Lung (tissue), 5 donors: ENCODE data around the gene ATG2A. TPM values are rescaled to one million over a fixed set of nuclear protein-coding genes. Genes with fewer than 3 reads are reported as not detected.

Source experiments
- polyA plus RNA-seq, 2 donors: library from polyadenylated mRNA; stranded (reverse); fragments of 200-250 nt; gene quantifications; one replicate each; pipeline ENCODE4 v1.2.1, GENCODE V29; 2013
- small RNA-seq: library from RNA; depleted of rRNA; stranded (forward); fragments of <200 nt; gene quantifications from one replicate; pipeline ENCODE3, GENCODE V24; 2014; ENCODE audit warnings: low replicate concordance
- total RNA-seq, 2 donors: library from RNA; depleted of rRNA in 1 of 2; stranded (reverse); fragments of >200 nt in 1 of 2; gene quantifications; one replicate each; pipeline ENCODE4 v1.2.1, GENCODE V29; 2014 to 2021
- donor health status: Bipolar disorder and iron deficiency.
- donor health status: healthy.
- donor health status: DM: yes; HTN: yes; CAD: no.

Gene ATG2A
- total and polyA plus RNA-seq, 4 donors = 17.4 to 32.5 (median 21.0) TPM

Small RNA genes lying within 50 kb of the gene (small RNA-seq; reads per million reads assigned to genes)
- 0.06 reads per million for gene MIR6749
- gene MIR6750 = not detected

Other genes with a start within 250 kb of the ATG2A start
- 1 to 10 TPM; 1.7 to 6.6 TPM for gene NRXN2, start 194.0 kb downstream of the ATG2A start, total RNA-seq
- under 1 TPM; 0.39 to 0.56 TPM for gene NRXN2, start 194.0 kb downstream of the ATG2A start, polyA plus RNA-seq
- gene RASGRP2, start 173.1 kb downstream of the ATG2A start, total RNA-seq = 10 to 100 TPM; 20.0 to 39.3 TPM
- gene RASGRP2, start 173.1 kb downstream of the ATG2A start, polyA plus RNA-seq = 10 to 100 TPM; 22.2 to 46.4 TPM
- gene PYGM, start 157.2 kb downstream of the ATG2A start, total RNA-seq = 1 to 10 TPM; 3.7 to 3.8 TPM
- 1 to 10 TPM; 1.2 TPM for gene PYGM, start 157.2 kb downstream of the ATG2A start, polyA plus RNA-seq
- gene SF1, start 138.7 kb downstream of the ATG2A start, total RNA-seq = 100 to 1,000 TPM; 196 to 213 TPM
- gene SF1, start 138.7 kb downstream of the ATG2A start, polyA plus RNA-seq = 10 to 100 TPM; 76.2 to 97.8 TPM
- gene MAP4K2, start 114.0 kb downstream of the ATG2A start, total RNA-seq = 10 to 100 TPM; 23.3 to 41.8 TPM
- 10 to 100 TPM; 15.0 to 24.3 TPM for gene MAP4K2, start 114.0 kb downstream of the ATG2A start, polyA plus RNA-seq
- 10 to 100 TPM; 18.8 to 24.9 TPM for gene MEN1, start 106.7 kb downstream of the ATG2A start, total RNA-seq
- 10 to 100 TPM; 15.0 to 18.5 TPM for gene MEN1, start 106.7 kb downstream of the ATG2A start, polyA plus RNA-seq
- 10 to 100 TPM; 11.2 to 23.5 TPM for gene CDC42BPG, start 72.6 kb downstream of the ATG2A start, total RNA-seq
- 1 to 10 TPM; 7.1 to 10.0 TPM for gene CDC42BPG, start 72.6 kb downstream of the ATG2A start, polyA plus RNA-seq
- gene EHD1, start 38.6 kb downstream of the ATG2A start, total RNA-seq = 100 to 1,000 TPM in 1 of 2 donors, 10 to 100 TPM in 1; 71.2 to 139 TPM
- gene EHD1, start 38.6 kb downstream of the ATG2A start, polyA plus RNA-seq = 100 to 1,000 TPM in 1 of 2 donors, 10 to 100 TPM in 1; 42.1 to 144 TPM
- gene PPP2R5B, start 7.5 kb upstream of the ATG2A start, total RNA-seq = 10 to 100 TPM in 1 of 2 donors, 1 to 10 TPM in 1; 9.8 to 27.8 TPM
- 10 to 100 TPM; 14.4 to 20.2 TPM for gene PPP2R5B, start 7.5 kb upstream of the ATG2A start, polyA plus RNA-seq
- not detected for gene GPHA2, start 18.7 kb upstream of the ATG2A start, total RNA-seq
- gene GPHA2, start 18.7 kb upstream of the ATG2A start, polyA plus RNA-seq = under 1 TPM in 1 of 2 donors, not detected in 1; 0.19 TPM
- under 1 TPM in 1 of 2 donors, not detected in 1; 0.55 TPM for gene MAJIN, start 54.9 kb upstream of the ATG2A start, total RNA-seq
- under 1 TPM; 0.24 to 0.39 TPM for gene MAJIN, start 54.9 kb upstream of the ATG2A start, polyA plus RNA-seq
- gene BATF2, start 79.8 kb upstream of the ATG2A start, total RNA-seq = 1 to 10 TPM; 2.9 to 6.3 TPM
- 1 to 10 TPM; 3.7 to 7.4 TPM for gene BATF2, start 79.8 kb upstream of the ATG2A start, polyA plus RNA-seq
- 10 to 100 TPM; 37.4 to 95.4 TPM for gene ARL2, start 97.0 kb upstream of the ATG2A start, total RNA-seq
- 100 to 1,000 TPM in 1 of 2 donors, 10 to 100 TPM in 1; 92.5 to 127 TPM for gene ARL2, start 97.0 kb upstream of the ATG2A start, polyA plus RNA-seq
- gene SNX15, start 110.2 kb upstream of the ATG2A start, total RNA-seq = 10 to 100 TPM; 16.2 to 28.4 TPM
- gene SNX15, start 110.2 kb upstream of the ATG2A start, polyA plus RNA-seq = 10 to 100 TPM; 18.4 to 19.4 TPM
- 10 to 100 TPM in 1 of 2 donors, 1 to 10 TPM in 1; 5.1 to 17.6 TPM for gene SAC3D1, start 124.0 kb upstream of the ATG2A start, total RNA-seq
- 10 to 100 TPM; 12.7 to 15.9 TPM for gene SAC3D1, start 124.0 kb upstream of the ATG2A start, polyA plus RNA-seq
- gene NAALADL1, start 141.3 kb upstream of the ATG2A start, total RNA-seq = 10 to 100 TPM; 12.4 to 22.0 TPM
- gene NAALADL1, start 141.3 kb upstream of the ATG2A start, polyA plus RNA-seq = 10 to 100 TPM in 1 of 2 donors, 1 to 10 TPM in 1; 7.4 to 14.0 TPM
- 1 to 10 TPM; 2.2 to 2.7 TPM for gene CDCA5, start 166.8 kb upstream of the ATG2A start, total RNA-seq
- 1 to 10 TPM; 1.8 to 2.1 TPM for gene CDCA5, start 166.8 kb upstream of the ATG2A start, polyA plus RNA-seq
- 10 to 100 TPM; 34.5 to 35.4 TPM for gene ZFPL1, start 167.0 kb upstream of the ATG2A start, total RNA-seq
- gene ZFPL1, start 167.0 kb upstream of the ATG2A start, polyA plus RNA-seq = 10 to 100 TPM; 35.1 to 45.8 TPM
- 100 to 1,000 TPM; 128 to 164 TPM for gene VPS51, start 179.0 kb upstream of the ATG2A start, total RNA-seq
- gene VPS51, start 179.0 kb upstream of the ATG2A start, polyA plus RNA-seq = 100 to 1,000 TPM in 1 of 2 donors, 10 to 100 TPM in 1; 69.6 to 120 TPM
- 10 to 100 TPM; 41.0 to 68.4 TPM for gene TM7SF2, start 194.7 kb upstream of the ATG2A start, total RNA-seq
- gene TM7SF2, start 194.7 kb upstream of the ATG2A start, polyA plus RNA-seq = 10 to 100 TPM; 30.3 to 82.7 TPM
- gene ZNHIT2, start 200.5 kb upstream of the ATG2A start, total RNA-seq = 10 to 100 TPM in 1 of 2 donors, 1 to 10 TPM in 1; 6.3 to 19.6 TPM
- gene ZNHIT2, start 200.5 kb upstream of the ATG2A start, polyA plus RNA-seq = 10 to 100 TPM; 19.3 to 23.7 TPM
- gene FAU, start 204.9 kb upstream of the ATG2A start, total RNA-seq = 100 to 1,000 TPM; 334 to 904 TPM
- gene FAU, start 204.9 kb upstream of the ATG2A start, polyA plus RNA-seq = 1,000 to 10,000 TPM; 1,051 to 1,580 TPM
- gene MRPL49, start 205.1 kb upstream of the ATG2A start, total RNA-seq = 10 to 100 TPM; 35.6 to 44.3 TPM
- gene MRPL49, start 205.1 kb upstream of the ATG2A start, polyA plus RNA-seq = 10 to 100 TPM; 26.3 to 57.2 TPM
- gene SYVN1, start 217.3 kb upstream of the ATG2A start, total RNA-seq = 10 to 100 TPM; 38.8 to 80.7 TPM
- gene SYVN1, start 217.3 kb upstream of the ATG2A start, polyA plus RNA-seq = 10 to 100 TPM; 31.6 to 36.5 TPM